AG09319 (cell line): ENCODE results near the gene SEPTIN12.

Source experiments
- DNase-seq: peaks from one replicate; pipeline ENCODE4 v3.0.0-alpha.2; 2010; ENCODE audit warnings: low read depth; ENCODE audit errors: extremely low read depth
- TF ChIP-seq, protein P1 (sequence below): IDR thresholded peaks from 2 replicates; pipeline ENCODE4 v1.5.1; 2011; ENCODE audit warnings: low read depth, mild to moderate bottlenecking, inconsistent platforms, low read length, moderate library complexity

The SEPTIN12 gene

DNA sequence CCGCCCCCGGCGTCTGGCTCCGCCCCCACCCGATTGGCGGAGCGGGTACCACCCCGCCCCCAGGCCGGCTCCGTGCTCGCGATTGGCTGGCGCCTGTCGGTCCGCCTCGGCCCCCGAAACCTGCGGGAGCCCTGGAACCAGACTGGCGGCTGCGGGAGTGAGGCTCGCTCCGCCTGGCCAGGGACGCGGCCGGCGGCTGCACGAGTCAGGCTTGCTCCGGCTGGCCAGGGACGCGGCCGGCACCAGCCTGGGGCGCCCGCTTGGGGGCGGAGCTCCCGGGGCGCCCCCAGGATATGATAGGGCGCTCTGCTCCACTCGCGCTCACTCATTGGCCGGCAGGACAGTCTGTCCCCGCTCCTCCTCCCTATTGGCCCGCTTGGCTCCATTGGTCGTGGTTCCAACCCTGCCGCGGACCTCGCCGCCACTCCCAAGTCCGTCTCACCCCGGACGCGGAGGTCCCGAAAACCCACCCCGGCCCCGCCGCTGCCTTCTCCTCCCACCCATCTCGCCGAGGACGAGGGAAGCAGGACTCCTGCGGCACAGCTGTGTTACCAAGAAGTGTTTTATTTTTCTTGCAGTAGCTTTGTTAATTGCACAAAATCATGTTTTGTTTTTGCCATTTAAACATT, 14.6 kb upstream of the SEPTIN12 start:
- DNase-seq = peak; percentile 68

DNA sequence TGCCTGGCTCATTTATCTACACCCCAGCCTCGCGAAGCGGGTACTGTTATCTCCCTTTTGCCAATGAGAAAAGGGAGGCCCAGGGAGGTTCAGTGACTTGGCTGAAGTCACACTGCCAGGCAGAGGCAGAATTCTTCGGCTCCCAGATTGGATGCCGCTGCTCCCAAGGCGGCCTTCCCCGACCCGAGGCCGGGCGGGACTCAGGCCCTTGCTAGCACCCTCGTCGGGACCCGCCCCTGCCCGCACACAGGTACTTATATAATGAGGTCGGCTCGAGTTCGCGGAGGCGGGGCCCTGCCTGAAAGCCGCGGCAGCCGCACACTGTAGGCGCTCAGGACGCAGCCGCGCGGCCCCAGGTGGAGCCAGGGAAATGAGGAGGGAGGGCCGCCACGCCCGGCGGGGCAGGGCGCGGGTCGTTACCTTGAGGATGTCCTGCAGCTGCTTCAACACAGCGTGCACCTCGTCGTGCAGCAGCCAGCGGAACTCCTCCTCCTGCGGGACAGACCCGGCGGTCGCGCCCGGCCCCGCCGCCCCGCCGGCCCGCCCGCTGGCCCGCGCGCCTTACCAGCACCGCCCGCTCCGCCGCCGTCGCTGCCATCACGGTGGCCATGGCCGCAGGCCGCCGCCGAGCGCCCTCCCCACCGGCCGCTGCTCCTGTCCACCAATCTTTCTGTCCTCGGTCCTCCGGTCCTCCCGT, 14.0 kb upstream of the SEPTIN12 start, which contains the start of gene ROGDI:
Gene ROGDI, minus strand, starts transcription at position 672 of the 697 bp plus-strand sequence. Its CDS starts 62 bp downstream, at position 610.
- TF ChIP-seq, protein P1, sequence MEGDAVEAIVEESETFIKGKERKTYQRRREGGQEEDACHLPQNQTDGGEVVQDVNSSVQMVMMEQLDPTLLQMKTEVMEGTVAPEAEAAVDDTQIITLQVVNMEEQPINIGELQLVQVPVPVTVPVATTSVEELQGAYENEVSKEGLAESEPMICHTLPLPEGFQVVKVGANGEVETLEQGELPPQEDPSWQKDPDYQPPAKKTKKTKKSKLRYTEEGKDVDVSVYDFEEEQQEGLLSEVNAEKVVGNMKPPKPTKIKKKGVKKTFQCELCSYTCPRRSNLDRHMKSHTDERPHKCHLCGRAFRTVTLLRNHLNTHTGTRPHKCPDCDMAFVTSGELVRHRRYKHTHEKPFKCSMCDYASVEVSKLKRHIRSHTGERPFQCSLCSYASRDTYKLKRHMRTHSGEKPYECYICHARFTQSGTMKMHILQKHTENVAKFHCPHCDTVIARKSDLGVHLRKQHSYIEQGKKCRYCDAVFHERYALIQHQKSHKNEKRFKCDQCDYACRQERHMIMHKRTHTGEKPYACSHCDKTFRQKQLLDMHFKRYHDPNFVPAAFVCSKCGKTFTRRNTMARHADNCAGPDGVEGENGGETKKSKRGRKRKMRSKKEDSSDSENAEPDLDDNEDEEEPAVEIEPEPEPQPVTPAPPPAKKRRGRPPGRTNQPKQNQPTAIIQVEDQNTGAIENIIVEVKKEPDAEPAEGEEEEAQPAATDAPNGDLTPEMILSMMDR = no peak
- DNase-seq = no peak

More for the DNA sequence above, 14.6 kb upstream of the SEPTIN12 start:
- TF ChIP-seq, protein P1 = no peak

DNA sequence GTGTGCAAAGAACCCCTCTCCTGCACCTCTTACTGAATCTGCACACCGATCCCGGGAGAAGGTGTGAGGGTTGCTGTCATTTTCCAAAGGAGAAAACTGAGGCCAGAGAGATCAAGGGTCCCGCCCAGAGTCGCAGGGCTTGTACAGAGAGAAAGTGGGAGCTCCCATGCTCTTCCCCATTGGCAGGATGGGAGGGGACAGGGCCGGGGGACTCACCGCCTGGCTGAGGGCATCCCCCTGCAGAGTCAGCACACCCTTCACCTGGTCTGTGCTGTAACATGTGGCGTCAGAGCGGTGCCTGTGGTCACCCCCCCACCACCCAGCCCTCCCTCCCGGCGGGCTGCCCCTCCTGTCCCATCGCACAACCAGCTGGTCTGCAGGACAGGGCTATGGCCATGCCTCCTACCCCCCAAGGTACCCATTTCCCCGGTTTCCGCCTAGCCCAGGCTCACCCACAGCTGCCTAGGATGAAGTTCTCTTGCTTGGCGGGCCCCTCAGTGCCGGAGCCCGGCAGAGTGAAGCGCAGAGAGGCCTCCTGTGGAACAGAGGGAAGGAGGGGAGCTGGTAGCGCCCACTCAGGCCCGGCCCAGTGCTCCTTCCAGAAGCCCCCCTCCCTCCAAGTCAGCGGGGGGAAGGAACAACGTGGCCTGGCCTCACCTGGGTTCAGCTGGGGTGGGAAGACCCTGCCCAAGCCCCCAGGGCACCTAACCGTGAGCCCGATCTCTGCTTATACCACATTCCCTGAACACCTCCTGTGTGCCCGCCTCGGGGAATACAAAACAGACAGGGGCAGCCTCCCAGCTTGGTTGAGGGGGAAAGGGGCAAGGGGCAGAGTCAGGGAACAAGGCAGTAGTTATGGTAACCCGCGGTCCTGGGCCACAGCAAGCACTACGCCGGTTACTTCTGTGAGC, 13.2 kb upstream of the SEPTIN12 start:
- TF ChIP-seq, protein P1 = no peak
- DNase-seq = no peak

DNA sequence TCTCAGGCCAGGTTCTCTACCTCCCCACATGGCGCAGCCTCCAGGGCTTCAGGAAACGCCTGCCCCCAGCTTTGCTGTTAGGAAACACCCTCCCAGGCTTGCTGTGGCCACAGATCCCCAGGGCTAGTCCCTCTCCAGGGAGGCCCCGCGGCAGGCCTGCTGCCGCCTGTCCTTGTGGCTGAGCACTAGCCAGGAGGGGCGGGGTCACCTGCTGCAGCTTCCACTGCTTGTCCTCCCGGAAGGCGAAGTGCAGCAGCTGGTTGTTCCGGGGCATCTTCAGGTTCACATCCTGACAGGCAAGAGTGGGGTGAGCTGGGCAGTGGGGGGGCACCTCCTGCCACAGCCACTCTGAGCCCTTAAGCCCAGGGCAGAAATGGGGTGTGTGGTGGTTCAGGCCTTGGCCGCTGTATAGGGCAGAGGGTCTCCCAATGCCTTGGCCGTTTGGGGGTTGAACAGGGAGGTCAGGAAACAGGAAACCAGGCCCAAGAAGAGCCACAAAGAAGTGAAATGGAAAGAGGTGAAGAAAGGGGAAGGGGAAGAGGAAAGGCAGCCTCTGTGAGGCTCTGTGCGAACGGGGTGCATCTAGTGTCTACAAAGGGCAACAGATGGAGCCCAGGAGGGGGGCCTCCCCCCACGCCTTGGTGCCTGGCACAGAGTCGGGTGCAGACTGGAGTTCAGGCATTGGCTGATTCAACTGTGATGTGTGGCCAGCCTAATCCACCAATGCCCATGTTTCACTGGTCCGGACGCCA, 12.3 kb upstream of the SEPTIN12 start:
- no peak for DNase-seq
- TF ChIP-seq, protein P1 = no peak

DNA sequence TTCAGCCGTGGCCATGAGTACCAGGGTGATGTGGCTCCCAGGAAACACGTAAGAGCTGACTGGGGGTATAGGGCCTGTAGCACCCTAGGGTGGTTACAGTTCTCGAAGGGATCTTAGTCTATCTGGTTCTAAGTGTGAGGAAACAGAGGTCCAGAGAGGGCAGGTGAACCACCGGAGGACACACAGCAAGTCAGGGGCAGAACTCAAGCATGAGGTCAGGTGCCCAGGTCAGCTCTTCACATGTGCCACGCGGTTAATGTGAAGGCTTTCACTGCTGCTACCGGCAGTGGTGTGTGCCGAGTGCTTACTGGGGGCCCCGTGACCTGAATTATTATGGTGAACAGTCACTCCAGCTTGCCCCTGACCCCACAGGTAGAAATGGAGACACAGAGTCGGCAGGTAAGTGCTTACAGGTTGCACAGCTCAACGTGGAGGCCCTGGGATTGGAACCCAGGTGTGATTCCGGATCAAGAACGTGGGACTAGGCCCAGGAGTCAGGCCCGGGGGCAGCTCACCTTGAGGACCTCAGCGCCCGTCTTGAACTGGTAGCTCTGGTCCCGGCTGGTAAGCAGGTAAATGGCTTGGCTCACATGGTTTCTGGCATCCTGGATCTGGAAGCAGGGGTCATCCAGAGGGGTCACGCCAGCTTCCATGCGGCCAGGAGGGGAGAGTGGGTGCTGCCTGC, 11.2 kb upstream of the SEPTIN12 start:
- no peak for DNase-seq
- TF ChIP-seq, protein P1 = no peak

DNA sequence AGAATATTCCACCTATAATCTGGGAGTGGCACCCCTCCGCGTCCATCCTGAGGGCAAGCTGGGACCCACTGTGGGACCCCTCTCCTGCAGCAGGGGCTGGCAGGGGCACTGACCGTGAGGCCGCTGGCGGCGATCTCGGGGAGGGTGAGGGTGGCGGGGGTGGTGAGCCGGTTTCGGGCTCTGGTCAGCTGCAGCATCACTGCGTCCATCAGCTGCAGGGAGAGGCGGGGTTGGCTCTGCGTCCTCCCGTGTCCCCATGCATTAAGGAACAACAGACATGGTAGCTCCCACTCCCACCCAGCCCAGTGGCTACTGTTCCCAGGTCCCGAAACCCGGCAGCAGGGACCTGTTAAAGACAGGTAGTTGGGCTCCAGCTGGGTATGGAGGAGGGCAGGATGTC, 10.3 kb upstream of the SEPTIN12 start:
- no peak for DNase-seq
- TF ChIP-seq, protein P1 = no peak
